Gastrocnemius medialis (tissue), 4 donors: ENCODE results near the gene DXO. TPM values are rescaled to one million over a fixed set of nuclear protein-coding genes. Genes with fewer than 3 reads are reported as not detected.

Experiments used
- ATAC-seq, 2 donors: fragments of 150-250 bp; one replicate each; pipeline ENCODE4 v1.9.1; 2016
- DNase-seq, 2 donors: peaks; one replicate each; pipeline ENCODE4 v3.0.0-alpha.2; 2019
- H3K27ac ChIP-seq, 4 donors: fragments of 200-600 bp; sonication (generic); 1 replicate in 1 of 4; 2 replicates in 3 of 4; pipeline ENCODE4 v1.5.1; 2016 to 2018; ENCODE audit warnings: mild to moderate bottlenecking in 2 of 4, moderate library complexity in 1 of 4
- H3K27me3 ChIP-seq, 3 donors: fragments of 200-600 bp; sonication (generic) in 2 of 3; 1 replicate in 1 of 3; 2 replicates in 2 of 3; pipeline versions ENCODE4 v1.5.1 to v1.6.0; 2016 to 2019; ENCODE audit warnings: mild to moderate bottlenecking in 1 of 3, moderate library complexity in 1 of 3
- H3K36me3 ChIP-seq, 2 donors: fragments of 200-600 bp; sonication (generic) in 1 of 2; one replicate each; pipeline ENCODE4 v1.5.1; 2017 to 2018
- H3K4me1 ChIP-seq, 2 donors: fragments of 200-600 bp; sonication (generic) in 1 of 2; one replicate each; pipeline ENCODE4 v1.5.1; 2016 to 2017; ENCODE audit warnings: mild to moderate bottlenecking in 2 of 2
- H3K4me3 ChIP-seq, 4 donors: fragments of 200-600 bp; sonication (generic) in 3 of 4; 1 replicate in 1 of 4; 2 replicates in 3 of 4; pipeline ENCODE4 v1.5.1; 2016 to 2019; ENCODE audit warnings: mild to moderate bottlenecking in 2 of 4
- H3K9me3 ChIP-seq, 3 donors: fragments of 200-600 bp; sonication (generic) in 2 of 3; 1 replicate in 1 of 3; 2 replicates in 2 of 3; pipeline ENCODE4 v1.5.1; 2016 to 2019
- CTCF ChIP-seq, 5 experiments: fragments of 450-650 bp in 3 of 5; fragments of 200-600 bp in 2 of 5; sonication (generic) in 2 of 5; IDR thresholded peaks in 4 of 5; conservative IDR thresholded peaks in 1 of 5; 1 replicate in 4 of 5; 2 replicates in 1 of 5; pipeline ENCODE4 v1.5.1; 2016 to 2019; ENCODE audit warnings: antibody characterized with exemption in 5 of 5, mild to moderate bottlenecking in 3 of 5, moderate library complexity in 3 of 5
- POLR2A ChIP-seq, 2 donors: fragments of 450-650 bp; IDR thresholded peaks; one replicate each; pipeline ENCODE4 v1.6.1; 2017; ENCODE audit warnings: antibody characterized with exemption in 2 of 2, mild to moderate bottlenecking in 2 of 2, moderate library complexity in 2 of 2
- in situ Hi-C, 4 donors: fragments of 200-750 bp; cut with MboI; loops; one replicate each; pipeline versions ENCODE4 v1.15.0 to v1.8.0; 2017; ENCODE audit warnings: low sequenced_read_pairs in 4 of 4
- intact Hi-C: fragments of 100-400 bp; cut with DNase I; formaldehyde crosslinking; loops from one replicate; pipeline ENCODE4 v1.15.1; 2023; ENCODE audit warnings: low total_unique reads
- total RNA-seq, 4 donors: library from RNA; depleted of rRNA; stranded (reverse); fragments of >200 nt; gene quantifications; one replicate each; pipeline versions ENCODE4 v1.1.0 to v1.2.3, GENCODE V29; 2016

DXO gene
- total RNA-seq, 4 donors from 2014 or later = 5.8 to 11.5 (median 8.5) TPM

GRCh38 chr6:31949926-31950548 lies 21.9 kb downstream of the DXO start:
- peaks cover 0 to 32% of the 10 kb centered on the region in 2 donors for H3K36me3 ChIP-seq
- no peak overlapping the region for H3K4me3 ChIP-seq
- H3K27ac ChIP-seq = no peak overlapping the region
- no peaks in the 10 kb centered on the region for H3K9me3 ChIP-seq
- H3K27me3 ChIP-seq = peaks cover 0 to 4% (median 0%) of the 10 kb centered on the region in 3 donors
- DNase-seq = no peak
- ATAC-seq = no peak
- in situ Hi-C loops = loop anchor here (10.0 to 25.0 kb wide), 8 partner anchors 45 to 1012 kb away; partner anchors contain the start of genes ZBTB12 (in 2 of the 4), AGER (in 1 of the 4), AGPAT1 (in 1 of the 4) and APOM (in 1 of the 4)
- no peak for TF ChIP-seq POLR2A (IDR thresholded peaks at IDR 0.05)
- TF ChIP-seq CTCF (IDR thresholded peaks at IDR 0.05 in 4 of 5, conservative IDR thresholded peaks at IDR 0.05 in 1 of 5) = no peak
- intact Hi-C loops = loop anchor here (10.0 kb wide), 1 partner anchor 1395 kb away; the partner anchor contains the start of genes GNL1 and PRR3
- H3K4me1 ChIP-seq = no peaks in the 10 kb centered on the region

GRCh38 chr6:31948753-31949413 lies 23.1 kb downstream of the DXO start:
- Histone ChIP-seq H3K4me1 (no peaks in the 10 kb centered on the region), H3K27me3 (peaks cover 2 to 9% (median 3%) of the 10 kb centered on the region in 3 donors), H3K36me3 (peaks cover 0 to 20% of the 10 kb centered on the region in 2 donors), H3K27ac (no peak overlapping the region), H3K9me3 (no peaks in the 10 kb centered on the region), H3K4me3 (no peak overlapping the region)
- in situ Hi-C loops (no loop called here), intact Hi-C loops (no loop called here)
- ATAC-seq = no peak
- TF ChIP-seq CTCF (IDR thresholded peaks at IDR 0.05 in 4 of 5, conservative IDR thresholded peaks at IDR 0.05 in 1 of 5) (no peak), POLR2A (IDR thresholded peaks at IDR 0.05) (no peak)
- no peak for DNase-seq

- TF ChIP-seq POLR2A (IDR thresholded peaks at IDR 0.05) (no peak), CTCF (IDR thresholded peaks at IDR 0.05 in 4 of 5, conservative IDR thresholded peaks at IDR 0.05 in 1 of 5) (no peak)
- no peaks in the 10 kb centered on the region for H3K9me3 ChIP-seq
- H3K4me1 ChIP-seq = no peaks in the 10 kb centered on the region
- intact Hi-C loops (no loop called here), in situ Hi-C loops (no loop called here)
- ATAC-seq (no peak), DNase-seq (no peak)
- H3K27me3 ChIP-seq = peaks cover 3 to 11% (median 8%) of the 10 kb centered on the region in 3 donors
- H3K4me3 ChIP-seq = no peak overlapping the region
- no peak overlapping the region for H3K27ac ChIP-seq
- peaks cover 0 to 14% of the 10 kb centered on the region in 2 donors for H3K36me3 ChIP-seq
Measured at GRCh38 chr6:31948306-31948705, 23.6 kb downstream of the DXO start.

GRCh38 chr6:31947864-31948263 lies 24.1 kb downstream of the DXO start:
- intact Hi-C loops = no loop called here
- Histone ChIP-seq H3K27ac (no peak overlapping the region), H3K9me3 (no peaks in the 10 kb centered on the region), H3K4me1 (no peaks in the 10 kb centered on the region), H3K36me3 (peaks cover 0 to 10% of the 10 kb centered on the region in 2 donors), H3K4me3 (no peak overlapping the region), H3K27me3 (peaks cover 3 to 12% (median 12%) of the 10 kb centered on the region in 3 donors)
- in situ Hi-C loops = no loop called here
- TF ChIP-seq POLR2A (IDR thresholded peaks at IDR 0.05) (no peak), CTCF (IDR thresholded peaks at IDR 0.05 in 4 of 5, conservative IDR thresholded peaks at IDR 0.05 in 1 of 5) (no peak)
- DNase-seq = no peak
- ATAC-seq = no peak
